Stimulated activated CD8-positive, alpha-beta memory T cell treated with anti-CD3 and anti-CD28 coated beads, Interleukin-7, amount 100 ng/mL, for 4 hours (primary cell): ENCODE measurements around the gene ST6GALNAC2.
"Not testable (repeated sequence)": the region's sequence is repeated elsewhere in the genome, so short reads cannot be mapped to it uniquely, and the experiment has no call there.

Source experiments
- DNase-seq, 2 donors: peaks; one replicate each; pipeline ENCODE4 v3.0.0-alpha.2; 2020; ENCODE audit warnings: low read depth in 2 of 2

The ST6GALNAC2 gene

GRCh38 chr17:76585649-76586593 lies at the start of gene ST6GALNAC2:
ST6GALNAC2 (minus strand) TSS chr17:76585860; CDS start chr17:76585808, 52 bp downstream.
- peak in 1 of 2 donors; percentile 44 for DNase-seq

- DNase-seq: no peak
These were observed 49.4 kb upstream of the ST6GALNAC2 start for GRCh38 chr17:76635039-76635438.

- no peak for DNase-seq
These were observed 48.1 kb upstream of the ST6GALNAC2 start for GRCh38 chr17:76633628-76634328.

GRCh38 chr17:76631821-76632565 lies 46.3 kb upstream of the ST6GALNAC2 start:
- peak in 1 of 2 donors; percentile 12 for DNase-seq

GRCh38 chr17:76630151-76630550 lies 44.5 kb upstream of the ST6GALNAC2 start:
- DNase-seq: no peak

- no peak for DNase-seq
These were observed 41.9 kb upstream of the ST6GALNAC2 start for GRCh38 chr17:76627510-76627909.

- DNase-seq: no peak
These were observed 40.8 kb upstream of the ST6GALNAC2 start for GRCh38 chr17:76626442-76626841.

GRCh38 chr17:76625496-76625895 lies 39.8 kb upstream of the ST6GALNAC2 start:
- DNase-seq: no peak

GRCh38 chr17:76623271-76624146 lies 37.8 kb upstream of the ST6GALNAC2 start:
- DNase-seq: peak; percentile 39 to 59

GRCh38 chr17:76617838-76618237 lies 32.2 kb upstream of the ST6GALNAC2 start:
- no peak for DNase-seq

GRCh38 chr17:76614912-76615617 lies 29.4 kb upstream of the ST6GALNAC2 start:
- DNase-seq: no peak

- not testable (repeated sequence) for DNase-seq
These were observed 28.6 kb upstream of the ST6GALNAC2 start for GRCh38 chr17:76614064-76614759.

GRCh38 chr17:76612977-76613851 lies 27.6 kb upstream of the ST6GALNAC2 start:
- no peak for DNase-seq

GRCh38 chr17:76612465-76612864 lies 26.8 kb upstream of the ST6GALNAC2 start:
- DNase-seq: no peak

GRCh38 chr17:76611758-76612157 lies 26.1 kb upstream of the ST6GALNAC2 start:
- DNase-seq: no peak

GRCh38 chr17:76611080-76611749 lies 25.6 kb upstream of the ST6GALNAC2 start:
- not testable (repeated sequence) for DNase-seq

GRCh38 chr17:76606685-76607084 lies 21.0 kb upstream of the ST6GALNAC2 start:
- not testable (repeated sequence) for DNase-seq

- DNase-seq: no peak
These were observed 15.4 kb upstream of the ST6GALNAC2 start for GRCh38 chr17:76601065-76601464.
